GM21528 (cell line): ENCODE data around the gene ANKRD33.

ENCODE experiments used
- ATAC-seq: cut with Tn5 transposase; IDR thresholded peaks from one replicate; pipeline ENCODE4 v1.9.1; 2021; ENCODE audit warnings: mild to moderate bottlenecking, moderate library complexity; ENCODE audit not compliant: unreplicated experiment, low FRiP score

Gene ANKRD33

DNA sequence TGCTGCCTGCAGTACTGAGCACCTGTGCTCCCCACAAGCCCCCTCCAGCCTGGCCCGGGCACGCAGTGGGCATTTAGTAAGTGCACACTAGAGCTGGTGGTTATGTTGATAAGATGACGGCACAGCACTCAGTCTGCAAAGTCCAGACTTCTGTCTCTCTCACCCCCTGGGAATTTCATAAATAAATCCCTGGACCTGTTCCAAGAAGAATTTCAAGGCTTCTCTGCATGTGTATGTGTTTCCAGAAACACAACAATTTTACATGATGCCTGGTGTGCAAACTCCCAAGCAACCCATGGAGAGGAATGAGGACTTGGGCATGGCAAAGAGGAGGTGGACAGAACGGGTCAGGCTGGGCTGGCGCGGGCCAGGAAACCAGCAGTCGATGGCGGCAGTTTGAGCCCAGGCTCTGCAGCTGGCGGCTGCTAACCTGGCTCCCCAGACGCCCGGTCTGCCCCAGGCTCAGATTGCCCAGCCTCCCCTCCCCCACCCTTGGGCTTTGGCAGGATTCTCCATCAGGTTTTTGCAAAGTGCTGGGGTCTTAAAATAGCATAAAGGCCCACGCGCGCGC, 53.2 kb downstream of the ANKRD33 start:
- ATAC-seq: no peak
